T-helper 2 cell treated with Interferon-gamma antibody and Interleukin-4, amounts not matched to agents 100 ng/mL and 5 ng/mL, for 36 hours (primary cell): ENCODE results near the gene UBA52. TPM values are rescaled to one million over a fixed set of nuclear protein-coding genes. Genes with fewer than 3 reads are reported as not detected.
"Not testable (repeated sequence)": the region's sequence is repeated elsewhere in the genome, so short reads cannot be mapped to it uniquely, and the experiment has no call there.

ENCODE experiments used
- intact Hi-C: fragments of 100-400 bp; cut with micrococcal nuclease; formaldehyde crosslinking; loops from one replicate; pipeline ENCODE4 v1.15.1; 2023
- total RNA-seq: library from RNA; stranded (reverse); gene quantifications from 2 replicates; pipeline ENCODE4 v1.2.3, GENCODE V29; 2022

The UBA52 gene
- total RNA-seq, 1 donor from 2014 or later: 1,575 TPM

GRCh38 chr19:18590273-18591272 is 18.9 kb downstream of the UBA52 start:
- intact Hi-C loops: no loop called here

GRCh38 chr19:18591735-18592385 is 20.2 kb downstream of the UBA52 start:
- intact Hi-C loops: no loop called here

- intact Hi-C loops: not testable (repeated sequence)
Observed at GRCh38 chr19:18592732-18593131, 21.1 kb downstream of the UBA52 start.

- intact Hi-C loops: loop anchor here (1.0 kb wide), 1 partner anchor 254 kb away; no protein-coding TSS in a partner anchor
Observed at GRCh38 chr19:18593367-18594095, 21.9 kb downstream of the UBA52 start.

GRCh38 chr19:18594096-18594823 is 22.6 kb downstream of the UBA52 start:
- intact Hi-C loops: loop anchor here (1.0 kb wide), 1 partner anchor 253 kb away; no protein-coding TSS in a partner anchor

GRCh38 chr19:18594824-18595373 is 23.2 kb downstream of the UBA52 start:
- intact Hi-C loops: loop anchor here (1.0 kb wide), 1 partner anchor 252 kb away; no protein-coding TSS in a partner anchor

GRCh38 chr19:18595475-18595874 is 23.8 kb downstream of the UBA52 start:
- intact Hi-C loops: no loop called here

GRCh38 chr19:18596752-18597157 is 25.1 kb downstream of the UBA52 start:
- intact Hi-C loops: no loop called here

- intact Hi-C loops: no loop called here
Observed at GRCh38 chr19:18597809-18598660, 26.4 kb downstream of the UBA52 start.

- intact Hi-C loops: no loop called here
Observed at GRCh38 chr19:18599485-18599884, 27.8 kb downstream of the UBA52 start.

- intact Hi-C loops: not testable (repeated sequence)
Observed at GRCh38 chr19:18600692-18601397, 29.2 kb downstream of the UBA52 start.

GRCh38 chr19:18601875-18602274 is 30.2 kb downstream of the UBA52 start:
- intact Hi-C loops: no loop called here

- intact Hi-C loops: no loop called here
Observed at GRCh38 chr19:18603255-18603957, 31.7 kb downstream of the UBA52 start.

GRCh38 chr19:18603958-18604819 is 32.5 kb downstream of the UBA52 start:
- intact Hi-C loops: no loop called here

GRCh38 chr19:18604820-18605159 is 33.1 kb downstream of the UBA52 start:
- intact Hi-C loops: no loop called here

- intact Hi-C loops: no loop called here
Observed at GRCh38 chr19:18605196-18605545, 33.5 kb downstream of the UBA52 start.

GRCh38 chr19:18605546-18606280 is 34.1 kb downstream of the UBA52 start:
- intact Hi-C loops: no loop called here
